DMS53 treated with DMSO at 0.1 percent for 48 hours (cell line): ENCODE results near the gene ZNF628.
A peak's percentile ranks its signal among the peaks of the same experiment; 100 is the strongest.

Experiments
- DNase-seq: peaks from one replicate; lab custom pipeline; 2025; ENCODE audit not compliant: unreplicated experiment; lab: John Stamatoyannopoulos, UW

Gene ZNF628

DNA sequence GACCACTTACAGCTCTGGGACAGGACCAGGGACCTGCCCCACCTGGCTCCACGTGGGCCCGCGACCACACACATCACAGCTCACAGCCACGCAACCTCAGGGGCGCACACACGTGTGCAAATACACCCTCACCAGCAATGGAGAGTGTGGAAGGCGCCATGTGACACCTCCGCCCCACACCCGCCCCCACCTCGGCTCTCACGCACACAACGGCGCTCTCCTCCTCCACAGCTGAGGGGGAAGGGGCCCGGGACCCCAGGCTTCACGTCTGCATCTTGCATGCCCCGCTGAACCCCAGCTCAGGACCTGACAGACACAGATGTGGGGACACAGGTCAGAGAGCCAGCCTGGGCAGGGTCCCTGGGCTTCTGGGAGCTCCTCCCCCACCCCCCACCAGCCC is 26.9 kb upstream of the ZNF628 start:
- no peak for DNase-seq

GRCh38 chr19:55451163-55451964 is 25.1 kb upstream of the ZNF628 start:
- no peak for DNase-seq

DNA sequence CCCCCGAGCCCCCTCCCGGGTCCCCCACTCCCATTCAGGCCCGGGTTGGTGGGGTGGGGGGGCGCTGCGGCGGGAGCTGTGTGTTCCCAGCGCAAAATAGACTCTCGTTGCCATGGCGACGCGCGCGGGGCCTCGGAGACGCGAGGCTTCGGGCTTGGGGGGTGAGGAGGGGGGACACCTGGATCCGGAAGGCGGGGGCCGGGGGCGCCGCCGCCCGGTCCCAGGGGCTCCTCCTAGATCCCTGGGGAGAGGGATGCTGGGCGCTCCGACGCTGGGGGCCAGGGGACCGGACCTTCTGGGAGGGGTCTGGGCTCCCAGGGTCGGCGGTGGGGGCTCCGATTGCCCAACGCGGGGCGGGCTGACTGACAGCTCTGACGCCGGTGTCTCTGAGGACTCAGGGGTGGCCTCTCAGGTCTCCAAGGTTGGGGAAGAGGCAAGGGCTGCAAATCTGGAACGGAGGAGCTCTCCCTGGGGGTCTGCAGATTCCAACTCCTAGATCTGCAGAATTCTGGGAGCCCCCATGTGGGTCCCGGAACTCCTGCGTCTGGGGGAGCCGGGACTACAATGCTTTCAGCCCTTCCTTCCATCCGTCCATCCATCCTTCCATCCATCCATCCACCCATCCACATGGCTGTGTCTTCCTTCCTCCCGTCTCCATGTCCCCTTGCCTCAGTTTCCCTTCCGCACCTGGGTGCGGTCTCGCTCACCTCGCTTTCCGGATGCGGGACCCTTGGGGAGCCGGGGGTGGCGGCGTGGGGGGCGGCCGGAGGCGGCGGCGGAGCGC is 24.3 kb upstream of the ZNF628 start:
- DNase-seq, result no peak

- peak; percentile 73 for DNase-seq
Measured at GRCh38 chr19:55452749-55453346, 23.6 kb upstream of the ZNF628 start.

- DNase-seq, result no peak
Measured at GRCh38 chr19:55453511-55454260, 22.7 kb upstream of the ZNF628 start.

DNA sequence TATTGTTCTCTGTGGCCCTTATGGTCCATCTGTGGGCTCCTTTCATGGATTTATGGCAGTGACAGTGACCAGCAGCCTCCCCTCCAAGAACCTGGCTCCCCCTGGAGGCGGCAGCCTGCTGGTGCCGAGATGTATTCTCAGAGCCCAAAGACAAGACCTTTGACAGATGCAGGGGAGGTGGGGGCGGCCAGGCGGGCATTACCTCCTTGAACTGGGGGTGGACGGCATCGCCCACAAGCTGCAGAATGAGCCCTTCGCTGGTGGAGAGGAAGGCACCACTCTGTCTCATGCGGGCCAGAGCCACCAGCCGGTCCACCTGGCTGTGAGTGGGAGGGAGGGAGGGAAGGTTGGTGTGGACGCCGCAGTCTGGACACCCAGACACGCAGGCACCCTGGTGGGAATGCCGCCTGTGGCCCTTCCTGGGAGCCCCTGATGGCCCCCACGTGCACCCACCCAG is 21.6 kb upstream of the ZNF628 start:
- peak; percentile 43 for DNase-seq

- no peak for DNase-seq
Measured at GRCh38 chr19:55455576-55456235, 20.7 kb upstream of the ZNF628 start.

DNA sequence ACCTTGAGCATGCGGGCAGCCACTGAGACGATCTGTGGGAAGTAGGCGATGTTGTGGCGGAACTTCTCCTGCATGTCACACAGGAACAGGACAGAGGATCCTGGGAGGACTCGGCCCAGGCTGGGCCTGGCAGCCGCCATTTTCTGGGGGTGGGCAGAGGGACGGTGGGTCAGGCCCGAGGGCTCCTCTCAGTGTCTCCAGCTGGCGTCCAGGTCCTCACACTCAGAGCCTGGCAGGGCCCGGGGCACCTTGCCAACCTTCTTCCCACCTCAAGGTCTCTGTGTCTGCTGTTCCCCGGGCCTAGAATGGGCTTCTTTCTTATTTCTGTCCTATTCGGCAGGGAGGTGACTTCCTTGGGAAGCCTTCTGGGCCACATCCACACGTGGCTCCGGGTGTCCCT is 20.1 kb upstream of the ZNF628 start:
- DNase-seq, result no peak

- no peak for DNase-seq
Measured at GRCh38 chr19:55457683-55458457, 18.5 kb upstream of the ZNF628 start.

DNA sequence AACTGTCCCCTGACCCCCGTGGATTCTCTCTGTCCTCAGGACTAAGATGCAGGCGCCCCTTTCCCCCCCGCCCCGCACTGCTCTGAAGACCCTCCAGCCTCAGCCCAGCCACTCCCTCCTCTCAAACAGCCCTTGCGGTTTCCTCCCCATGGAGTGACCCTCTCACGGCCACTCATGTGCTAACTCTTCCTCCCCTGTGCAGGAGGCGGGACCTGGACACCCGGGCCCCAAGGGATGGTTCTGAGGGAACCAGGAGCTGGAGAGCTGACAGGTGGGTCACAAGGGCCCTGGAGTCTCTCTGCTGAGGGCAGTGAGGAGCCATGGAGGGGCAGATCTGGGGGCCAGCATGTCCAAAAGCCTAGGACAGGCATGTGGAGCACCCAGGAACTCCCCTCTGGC is 16.9 kb upstream of the ZNF628 start:
- no peak for DNase-seq

DNA sequence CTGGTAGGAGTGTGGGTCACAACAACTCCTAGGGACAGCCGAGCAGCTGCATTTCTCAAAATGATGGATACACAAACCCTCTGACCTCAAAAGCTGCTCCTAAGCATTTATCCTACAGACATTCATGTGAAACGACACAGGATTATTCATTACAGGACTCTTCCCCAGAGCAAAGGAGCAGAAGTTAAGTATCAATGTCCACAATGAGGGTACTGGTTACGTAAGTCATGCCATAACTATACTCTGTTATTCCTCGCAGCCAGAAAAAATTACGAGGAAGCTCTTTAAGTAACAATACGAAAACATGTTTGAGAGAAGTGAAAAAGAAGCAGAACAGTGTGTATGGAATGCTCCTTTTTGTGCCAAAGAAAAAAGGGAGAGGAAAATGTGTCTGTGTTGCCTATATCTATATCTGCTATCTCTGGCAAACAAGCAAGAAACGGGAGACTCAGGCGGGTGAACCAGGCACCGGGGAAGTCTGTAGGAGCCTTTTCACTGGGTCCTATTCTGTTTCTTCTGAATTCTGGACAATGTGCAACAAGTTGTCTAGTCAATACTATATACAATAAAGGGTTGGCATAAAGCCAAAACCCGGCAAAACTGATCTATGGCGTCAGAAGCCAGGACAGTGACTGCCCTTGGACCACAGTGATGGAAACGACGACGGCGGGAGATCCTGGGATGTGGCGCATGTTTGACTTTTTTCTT is 16.3 kb upstream of the ZNF628 start:
- DNase-seq, result no peak

GRCh38 chr19:55460670-55461258 is 15.7 kb upstream of the ZNF628 start:
- no peak for DNase-seq

- peak; percentile 98 for DNase-seq
Measured at GRCh38 chr19:55461259-55461973, 15.0 kb upstream of the ZNF628 start, which contains the start of gene ISOC2. Gene ISOC2, minus strand, starts transcription at chr19:55461642. Its CDS starts 5,156 bp downstream, at chr19:55456486.

DNA sequence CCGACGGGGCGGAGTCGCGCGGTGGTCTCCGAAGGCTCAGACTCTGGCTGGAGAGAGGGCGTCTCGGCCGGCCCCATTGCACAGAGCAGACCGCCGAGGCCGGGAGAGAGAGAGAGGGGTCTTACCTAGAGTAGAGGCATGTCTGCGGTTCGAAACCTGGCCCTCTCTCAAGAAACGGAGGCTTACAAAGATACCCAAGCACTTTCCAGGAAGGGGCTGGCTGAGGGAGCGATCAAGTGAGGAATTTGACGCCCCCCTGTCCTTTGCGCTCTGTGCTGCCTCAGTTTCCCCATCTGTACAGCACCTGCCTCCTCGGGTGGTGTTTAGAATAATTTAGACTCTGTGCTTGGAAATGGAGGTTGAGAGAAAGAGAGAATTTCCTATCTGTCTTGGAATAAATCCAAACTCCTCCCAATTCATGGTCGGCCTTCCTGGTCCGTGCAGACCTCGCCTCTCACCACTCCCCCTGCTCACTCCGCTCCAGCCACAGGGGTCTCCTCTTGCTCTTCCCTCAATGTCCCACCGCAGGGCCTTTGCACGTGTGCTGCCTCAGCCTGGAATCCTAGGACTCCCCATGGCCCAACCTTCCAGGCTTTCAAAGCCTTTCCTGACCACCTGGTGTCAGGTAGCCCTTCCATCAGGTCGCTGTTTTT is 14.3 kb upstream of the ZNF628 start:
- DNase-seq, result peak; percentile 36

GRCh38 chr19:55462722-55463121 is 13.7 kb upstream of the ZNF628 start:
- DNase-seq, result no peak

GRCh38 chr19:55463583-55464031 is 12.8 kb upstream of the ZNF628 start:
- no peak for DNase-seq

GRCh38 chr19:55464039-55464661 is 12.3 kb upstream of the ZNF628 start:
- no peak for DNase-seq
